ENCODE results near the gene MRNIP.

The MRNIP gene

GRCh38 chr5:179788193-179788854 is 70.3 kb downstream of the MRNIP start:
- no peak for DNase-seq

Data from Kasumi-1 (cell line).